Stimulated activated CD8-positive, alpha-beta memory T cell treated with anti-CD3 and anti-CD28 coated beads, Interleukin-7, amount 100 ng/mL, for 1 hour (primary cell): ENCODE results near the gene TAF1A.
"Not testable (repeated sequence)": the region's sequence is repeated elsewhere in the genome, so short reads cannot be mapped to it uniquely, and the experiment has no call there.

Experiments used
- DNase-seq, 2 donors: peaks; one replicate each; pipeline ENCODE4 v3.0.0-alpha.2; 2020; ENCODE audit warnings: low read depth in 2 of 2

Gene TAF1A

GRCh38 chr1:222589462-222590302 lies at the start of gene TAF1A:
TAF1A (minus strand) TSS chr1:222589933.
- peak; percentile 62 to 68 for DNase-seq

GRCh38 chr1:222634180-222635013 lies 44.7 kb upstream of the TAF1A start:
- peak in 1 of 2 donors; percentile 27 for DNase-seq

DNA sequence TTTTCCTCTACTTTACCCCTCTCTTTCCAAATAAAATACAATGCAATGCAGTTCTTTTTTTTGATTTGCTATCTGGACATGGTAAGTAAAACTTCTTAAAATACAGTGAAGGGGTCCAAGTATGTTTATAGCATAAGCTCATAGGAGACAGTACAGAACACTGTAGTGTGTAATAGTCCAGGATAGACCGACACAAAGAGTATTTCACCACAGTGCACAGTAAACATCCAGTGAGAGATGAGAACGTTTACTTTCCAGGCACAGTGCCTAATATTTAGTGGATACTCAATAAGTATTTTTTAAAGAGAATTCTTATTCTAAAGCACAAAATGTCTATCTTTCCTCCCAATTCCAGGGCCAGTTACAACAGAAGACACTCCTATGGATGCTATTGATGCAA lies 43.0 kb upstream of the TAF1A start:
- DNase-seq: no peak

GRCh38 chr1:222631611-222632208 lies 42.0 kb upstream of the TAF1A start:
- no peak for DNase-seq

DNA sequence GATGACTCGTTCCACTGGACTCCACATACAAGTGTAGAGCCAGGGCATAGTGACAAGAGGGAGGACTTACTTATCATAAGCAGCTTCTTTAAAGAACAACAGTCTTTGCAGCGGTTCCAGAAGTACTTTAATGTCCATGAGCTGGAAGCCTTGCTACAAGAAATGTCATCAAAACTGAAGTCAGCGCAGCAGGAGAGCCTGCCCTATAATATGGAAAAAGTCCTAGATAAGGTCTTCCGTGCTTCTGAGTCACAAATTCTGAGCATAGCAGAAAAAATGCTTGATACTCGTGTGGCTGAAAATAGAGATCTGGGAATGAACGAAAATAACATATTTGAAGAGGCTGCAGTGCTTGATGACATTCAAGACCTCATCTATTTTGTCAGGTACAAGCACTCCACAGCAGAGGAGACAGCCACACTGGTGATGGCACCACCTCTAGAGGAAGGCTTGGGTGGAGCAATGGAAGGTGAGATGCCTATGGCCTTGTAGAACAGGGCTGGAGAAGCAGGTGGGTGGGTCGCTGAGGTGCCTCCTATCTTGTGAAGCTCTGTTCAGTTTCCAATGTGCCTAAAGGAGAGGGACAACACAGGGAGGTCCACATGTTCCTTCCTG lies 40.3 kb upstream of the TAF1A start:
- DNase-seq: no peak

GRCh38 chr1:222627232-222627631 lies 37.5 kb upstream of the TAF1A start:
- DNase-seq: no peak

- DNase-seq: no peak
Measured at GRCh38 chr1:222624214-222624613, 34.5 kb upstream of the TAF1A start.

DNA sequence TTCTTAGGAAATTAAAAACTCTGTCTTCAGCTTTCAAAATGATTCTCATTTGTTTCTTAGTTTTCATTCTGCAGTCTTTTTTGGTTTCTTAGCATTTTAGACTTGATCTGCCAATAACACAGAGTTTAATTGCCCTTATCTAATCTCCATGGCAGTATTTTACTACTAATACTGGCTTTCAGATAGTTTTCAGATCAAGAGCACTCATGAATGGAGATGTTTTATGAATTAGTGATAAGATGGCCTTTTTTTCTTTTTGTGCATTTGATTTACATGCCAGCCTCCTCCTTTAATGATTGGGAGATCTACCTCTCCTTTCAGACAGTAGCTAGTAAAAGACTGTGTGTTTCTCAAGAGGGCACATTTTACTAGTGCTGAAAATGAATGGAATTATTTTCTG lies 33.7 kb upstream of the TAF1A start:
- DNase-seq: no peak

DNA sequence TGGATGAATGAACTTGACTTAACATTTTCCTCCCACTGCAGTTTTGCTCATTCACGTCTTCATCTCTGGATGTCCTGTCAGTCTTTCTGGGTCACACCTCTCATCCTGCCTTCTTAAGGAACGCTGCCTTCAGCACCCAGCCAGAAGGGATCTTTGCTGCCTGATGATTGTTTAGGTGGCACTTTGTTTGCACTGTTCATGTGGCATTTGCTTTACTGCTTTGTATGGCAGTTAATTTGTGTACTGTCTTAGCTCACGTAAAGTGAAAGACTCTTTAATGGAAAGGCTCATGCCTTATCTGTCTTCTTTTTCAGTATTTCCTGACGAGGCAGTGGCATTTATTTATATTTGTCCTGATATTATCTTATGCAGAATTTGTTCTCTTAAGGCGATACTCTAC lies 33.0 kb upstream of the TAF1A start:
- DNase-seq: no peak

GRCh38 chr1:222620566-222620965 lies 30.8 kb upstream of the TAF1A start:
- DNase-seq: no peak

- DNase-seq: no peak
Measured at GRCh38 chr1:222618880-222619596, 29.3 kb upstream of the TAF1A start.

DNA sequence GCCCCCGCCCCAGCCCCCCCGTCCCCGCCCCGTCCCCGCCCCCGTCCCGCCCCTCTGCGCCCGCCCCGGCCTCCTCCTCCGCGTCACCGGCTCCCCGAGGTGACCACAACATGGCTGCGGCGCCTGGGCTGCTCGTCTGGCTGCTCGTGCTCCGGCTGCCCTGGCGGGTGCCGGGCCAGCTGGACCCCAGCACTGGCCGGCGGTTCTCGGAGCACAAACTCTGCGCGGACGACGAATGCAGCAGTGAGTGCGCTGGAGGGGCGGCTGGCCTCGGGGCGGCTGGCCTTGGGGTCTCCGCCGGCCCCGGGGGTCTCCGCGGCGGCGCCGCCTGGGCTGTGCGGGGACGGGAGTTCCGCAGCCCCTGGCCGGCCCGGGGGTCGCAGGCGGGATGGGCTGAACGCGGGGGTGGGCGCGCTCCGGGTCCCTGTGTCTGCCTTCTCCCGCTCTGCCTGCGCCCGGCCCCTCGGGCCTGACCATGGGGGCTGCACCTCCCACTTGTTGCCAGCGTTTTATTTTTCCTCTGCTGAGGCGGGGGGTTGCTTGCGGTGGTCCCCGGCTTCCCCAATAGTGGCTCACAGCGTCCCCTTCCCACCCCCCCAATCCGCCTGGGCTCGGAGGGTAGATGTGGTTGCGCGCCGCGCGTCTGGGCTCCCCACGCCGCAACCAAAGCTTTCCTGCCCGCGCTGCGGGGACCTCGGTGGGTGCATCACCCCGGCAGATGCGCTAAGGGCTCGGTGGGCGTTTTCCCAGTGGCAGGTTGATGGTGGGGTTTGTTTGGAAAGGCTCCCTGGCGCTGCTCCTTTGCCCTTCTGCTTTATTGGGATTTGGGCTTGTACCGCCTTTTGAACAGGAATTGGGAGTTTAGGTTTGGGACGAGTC lies 28.5 kb upstream of the TAF1A start, which contains the start of gene MIA3:
MIA3 (plus strand) TSS at position 97 of the 879 bp plus-strand sequence; CDS start at position 111, 14 bp downstream.
- peak in 1 of 2 donors; percentile 15 for DNase-seq

DNA sequence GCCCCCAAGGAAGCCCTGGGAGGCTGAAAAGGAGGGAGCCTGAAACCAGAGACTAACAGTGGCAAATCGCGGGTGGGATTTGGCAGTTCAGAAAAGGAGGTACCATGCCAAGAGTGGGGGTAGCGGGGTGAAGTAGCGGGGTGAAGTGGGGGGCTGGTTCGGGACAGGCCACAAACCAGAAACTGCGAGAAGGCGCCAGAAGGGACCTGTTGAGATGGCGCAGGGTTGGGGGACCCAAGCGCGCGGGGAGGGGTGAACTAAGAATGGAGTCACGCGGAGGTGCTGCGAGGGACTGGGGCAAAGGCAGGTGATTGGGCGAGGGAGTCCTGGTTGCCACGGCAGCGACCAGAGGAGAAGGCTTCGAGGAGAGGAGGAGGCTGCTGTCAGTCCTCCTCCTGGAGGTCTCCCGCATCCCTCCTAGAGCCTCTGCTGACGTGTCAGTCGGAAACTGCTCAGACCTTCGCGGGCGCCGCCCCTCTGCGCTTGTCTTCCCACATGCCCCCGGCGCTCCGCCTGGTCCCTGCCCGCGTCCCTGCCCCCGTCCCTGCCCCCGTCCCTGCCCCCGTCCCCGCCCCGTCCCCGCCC lies 27.7 kb upstream of the TAF1A start:
- peak; percentile 86 to 87 for DNase-seq

DNA sequence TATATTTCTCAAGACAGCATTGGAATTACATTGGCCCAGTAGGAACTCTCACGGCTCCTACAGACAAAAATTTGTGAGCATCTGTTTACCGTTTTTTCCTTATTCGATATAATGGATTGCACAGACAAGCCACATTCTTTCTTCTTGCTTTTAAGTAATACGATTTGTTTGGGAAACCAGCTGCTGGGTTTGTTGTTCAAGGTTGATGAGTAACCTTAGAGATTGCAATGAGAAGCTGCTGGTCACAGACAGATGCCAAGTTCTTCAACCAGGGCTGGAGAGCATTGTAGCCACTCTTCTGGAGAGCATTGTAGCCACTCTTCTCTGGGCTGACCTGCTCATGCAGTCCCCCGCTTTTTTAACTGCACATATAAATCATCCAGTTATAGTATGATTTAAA lies 26.8 kb upstream of the TAF1A start:
- DNase-seq: no peak

DNA sequence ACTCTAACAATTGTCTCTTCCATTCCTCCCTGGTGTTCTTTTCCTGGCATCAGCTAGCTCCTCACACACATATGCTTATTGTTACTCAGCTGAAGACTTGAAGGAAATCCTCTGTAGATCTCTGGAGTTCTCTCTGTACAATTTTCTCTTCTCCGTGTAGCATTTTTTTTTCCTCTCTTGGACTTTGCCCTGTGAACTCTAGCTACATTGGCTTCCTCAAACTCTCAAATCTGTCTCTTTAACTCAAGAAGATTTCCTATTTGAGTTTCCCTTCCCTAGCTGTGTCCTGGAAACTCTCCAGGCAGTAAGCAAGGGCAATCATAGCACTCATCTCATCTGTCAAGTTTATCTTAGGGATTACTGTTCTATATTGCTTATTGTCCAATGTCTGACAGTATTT lies 23.9 kb upstream of the TAF1A start:
- no peak for DNase-seq

DNA sequence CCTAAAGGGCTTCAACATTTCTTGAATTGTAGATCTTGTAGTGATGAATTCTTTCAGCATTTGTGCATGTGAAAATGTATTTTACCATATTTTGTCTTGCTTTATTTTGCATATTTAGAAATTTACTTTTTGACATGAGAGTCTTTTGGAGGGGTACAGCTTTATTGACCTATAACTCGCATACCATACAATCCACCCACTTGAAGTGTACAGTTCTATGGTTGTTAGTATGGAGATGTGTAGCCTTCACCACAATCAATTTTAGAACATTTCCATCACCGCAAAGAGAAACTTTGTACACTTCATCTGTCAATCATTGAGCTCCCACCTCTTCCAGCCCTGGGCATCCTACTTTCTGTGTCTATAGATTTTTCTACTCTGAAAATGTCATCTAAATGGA lies 21.0 kb upstream of the TAF1A start:
- no peak for DNase-seq

- DNase-seq: not testable (repeated sequence)
Measured at GRCh38 chr1:222609111-222609510, 19.4 kb upstream of the TAF1A start.

DNA sequence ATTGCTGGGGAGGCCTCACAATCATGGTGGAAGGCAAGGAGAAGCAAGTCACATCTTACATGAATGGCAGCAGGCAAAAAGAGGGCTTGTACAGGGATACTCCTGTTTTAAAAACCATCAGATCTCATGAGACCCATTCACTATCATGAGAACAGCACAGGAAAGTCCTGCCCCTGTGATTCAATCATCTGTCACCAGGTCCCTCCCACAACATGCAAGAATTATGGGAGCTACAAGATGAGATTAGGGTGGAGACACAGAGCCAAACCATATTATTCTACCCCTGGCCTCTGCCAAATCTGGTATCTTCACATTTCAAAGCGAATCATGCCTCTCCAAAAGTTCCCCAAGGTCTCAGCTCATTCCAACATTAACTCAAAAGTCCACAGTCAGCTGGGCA lies 17.0 kb upstream of the TAF1A start:
- DNase-seq: no peak

DNA sequence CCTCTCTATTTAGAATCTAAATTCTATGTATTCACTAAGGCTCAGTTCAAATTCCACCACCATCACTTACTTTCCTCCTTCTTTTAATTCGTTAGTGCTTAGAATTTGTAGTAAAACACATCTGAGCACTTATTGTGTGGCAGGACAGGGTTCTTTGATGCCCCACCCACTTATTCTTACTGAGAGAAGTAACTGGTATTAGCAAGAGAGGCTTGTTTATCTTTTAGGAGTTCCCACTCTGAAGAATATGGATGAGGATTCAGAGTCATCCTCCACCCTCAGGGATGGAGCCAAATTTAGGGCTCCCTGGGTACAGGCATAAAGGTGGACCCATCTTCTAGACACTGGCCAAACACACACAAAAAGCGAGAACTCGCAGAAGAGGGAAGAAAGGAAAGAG lies 11.5 kb upstream of the TAF1A start:
- DNase-seq: no peak

GRCh38 chr1:222600281-222600680 lies 10.5 kb upstream of the TAF1A start:
- DNase-seq: no peak
